Osteoblast (primary cell): ENCODE measurements around the gene CDK5RAP1. TPM values are rescaled to one million over a fixed set of nuclear protein-coding genes. Genes with fewer than 3 reads are reported as not detected.
"Not testable (repeated sequence)": the region's sequence is repeated elsewhere in the genome, so short reads cannot be mapped to it uniquely, and the experiment has no call there.

ENCODE experiments used
- DNase-seq: peaks from one replicate; pipeline ENCODE4 v3.0.0; 2011; ENCODE audit warnings: low spot score, mixed read lengths; ENCODE audit not compliant: insufficient read length; ENCODE audit errors: missing footprints
- H2AFZ ChIP-seq: 2 replicates; pipeline ENCODE4 v1.6.0; 2011; ENCODE audit warnings: mild to moderate bottlenecking, low read length
- H3K27ac ChIP-seq: 2 replicates; pipeline ENCODE4 v1.5.1; 2011; ENCODE audit warnings: mild to moderate bottlenecking, low read depth, low read length, moderate library complexity
- H3K27me3 ChIP-seq: 2 replicates; pipeline ENCODE4 v1.6.0; 2012; ENCODE audit warnings: mild to moderate bottlenecking, control low read depth, inconsistent platforms, low read length, moderate library complexity; ENCODE audit not compliant: insufficient read depth
- H3K36me3 ChIP-seq: 2 replicates; pipeline ENCODE4 v1.5.1; 2011; ENCODE audit warnings: mild to moderate bottlenecking, low read length, control low read depth, moderate library complexity; ENCODE audit not compliant: insufficient read depth
- H3K4me1 ChIP-seq: 2 replicates; pipeline ENCODE4 v1.5.1; 2011; ENCODE audit warnings: mild to moderate bottlenecking, low read length, control low read depth, moderate library complexity; ENCODE audit not compliant: insufficient read depth
- H3K4me2 ChIP-seq: 2 replicates; pipeline ENCODE4 v1.6.0; 2011; ENCODE audit warnings: mild to moderate bottlenecking, low read length; ENCODE audit not compliant: insufficient read depth
- H3K4me3 ChIP-seq: fragments of 200-600 bp; sonication (generic); 3 replicates; pipeline ENCODE4 v1.5.1; 2012; ENCODE audit warnings: mild to moderate bottlenecking, low read length, inconsistent platforms; ENCODE audit not compliant: insufficient read depth
- H3K79me2 ChIP-seq: 2 replicates; pipeline ENCODE4 v1.6.0; 2012; ENCODE audit warnings: mild to moderate bottlenecking, low read length, control low read depth, inconsistent platforms; ENCODE audit not compliant: insufficient read depth
- H3K9me3 ChIP-seq: 2 replicates; pipeline ENCODE4 v1.5.1; 2011; ENCODE audit warnings: low read depth, low read length, control low read depth
- H4K20me1 ChIP-seq: 2 replicates; pipeline ENCODE4 v1.6.0; 2012; ENCODE audit warnings: mild to moderate bottlenecking, low read length, control low read depth; ENCODE audit not compliant: insufficient read depth
- CTCF ChIP-seq: IDR thresholded peaks from 2 replicates; pipeline ENCODE4 v1.5.1; 2011; ENCODE audit warnings: mild to moderate bottlenecking, low read depth, low read length, moderate library complexity; ENCODE audit errors: extremely low read depth
- total RNA-seq: library from RNA; depleted of rRNA; stranded (reverse); fragments of >200 nt; gene quantifications from 2 replicates; pipeline ENCODE4 v1.2.3, GENCODE V29; 2012

Gene CDK5RAP1
- total RNA-seq, 1 donor = 16.6 TPM

- Histone ChIP-seq H3K4me2 (no peak overlapping the region), H3K36me3 (no peaks in the 10 kb centered on the region), H3K27me3 (no peaks in the 10 kb centered on the region), H3K9me3 (no peaks in the 10 kb centered on the region), H3K27ac (no peak overlapping the region), H3K4me1 (no peaks in the 10 kb centered on the region), H4K20me1 (no peaks in the 10 kb centered on the region), H3K79me2 (no peaks in the 10 kb centered on the region), H3K4me3 (no peak overlapping the region), H2AFZ (no peak overlapping the region)
- DNase-seq = peak; percentile 67
- no peak for TF ChIP-seq CTCF
Observed at GRCh38 chr20:33431797-33432381, 30.6 kb upstream of the CDK5RAP1 start.

GRCh38 chr20:33423875-33424274 lies 22.6 kb upstream of the CDK5RAP1 start:
- DNase-seq, H3K9me3 ChIP-seq, H3K4me3 ChIP-seq, H3K79me2 ChIP-seq, H4K20me1 ChIP-seq, H3K36me3 ChIP-seq, H3K27me3 ChIP-seq: not testable (repeated sequence)
- peak overlapping the region; percentile 83 for H2AFZ ChIP-seq
- H3K4me2 ChIP-seq = peak overlapping the region; percentile 50
- H3K27ac ChIP-seq = peak overlapping the region; percentile 57
- H3K4me1 ChIP-seq = peaks cover 12% of the 10 kb centered on the region

- Histone ChIP-seq H3K27ac (peak overlapping the region; percentile 57), H3K4me3 (no peak overlapping the region), H3K4me1 (peaks cover 12% of the 10 kb centered on the region), H3K27me3 (no peaks in the 10 kb centered on the region), H4K20me1 (no peaks in the 10 kb centered on the region), H3K9me3 (no peaks in the 10 kb centered on the region), H3K79me2 (no peaks in the 10 kb centered on the region), H3K4me2 (peak overlapping the region; percentile 50), H2AFZ (peak overlapping the region; percentile 83), H3K36me3 (no peaks in the 10 kb centered on the region)
- peak; percentile 86 for DNase-seq
- no peak for TF ChIP-seq CTCF
Observed at GRCh38 chr20:33423141-33423834, 22.0 kb upstream of the CDK5RAP1 start.

GRCh38 chr20:33419140-33419974 lies 18.0 kb upstream of the CDK5RAP1 start:
- H3K27me3 ChIP-seq = no peaks in the 10 kb centered on the region
- H3K9me3 ChIP-seq = no peaks in the 10 kb centered on the region
- DNase-seq = no peak

More at GRCh38 chr20:33419140-33419974, 18.0 kb upstream of the CDK5RAP1 start:
- H3K4me2 ChIP-seq = no peak overlapping the region
- no peaks in the 10 kb centered on the region for H3K36me3 ChIP-seq
- no peaks in the 10 kb centered on the region for H3K79me2 ChIP-seq
- H4K20me1 ChIP-seq = no peaks in the 10 kb centered on the region
- H3K4me1 ChIP-seq = peaks cover 12% of the 10 kb centered on the region
- no peak overlapping the region for H2AFZ ChIP-seq
- H3K4me3 ChIP-seq = no peak overlapping the region
- no peak for TF ChIP-seq CTCF
- no peak overlapping the region for H3K27ac ChIP-seq
